ENCODE measurements around the gene DRD2. TPM values are rescaled to one million over a fixed set of nuclear protein-coding genes. Genes with fewer than 3 reads are reported as not detected.

The DRD2 gene
- total and polyA plus RNA-seq, 2 of the 13 experiments (the other 11 are each of a cell fraction or from before 2014, with no cell fraction given) = not detected

DNA sequence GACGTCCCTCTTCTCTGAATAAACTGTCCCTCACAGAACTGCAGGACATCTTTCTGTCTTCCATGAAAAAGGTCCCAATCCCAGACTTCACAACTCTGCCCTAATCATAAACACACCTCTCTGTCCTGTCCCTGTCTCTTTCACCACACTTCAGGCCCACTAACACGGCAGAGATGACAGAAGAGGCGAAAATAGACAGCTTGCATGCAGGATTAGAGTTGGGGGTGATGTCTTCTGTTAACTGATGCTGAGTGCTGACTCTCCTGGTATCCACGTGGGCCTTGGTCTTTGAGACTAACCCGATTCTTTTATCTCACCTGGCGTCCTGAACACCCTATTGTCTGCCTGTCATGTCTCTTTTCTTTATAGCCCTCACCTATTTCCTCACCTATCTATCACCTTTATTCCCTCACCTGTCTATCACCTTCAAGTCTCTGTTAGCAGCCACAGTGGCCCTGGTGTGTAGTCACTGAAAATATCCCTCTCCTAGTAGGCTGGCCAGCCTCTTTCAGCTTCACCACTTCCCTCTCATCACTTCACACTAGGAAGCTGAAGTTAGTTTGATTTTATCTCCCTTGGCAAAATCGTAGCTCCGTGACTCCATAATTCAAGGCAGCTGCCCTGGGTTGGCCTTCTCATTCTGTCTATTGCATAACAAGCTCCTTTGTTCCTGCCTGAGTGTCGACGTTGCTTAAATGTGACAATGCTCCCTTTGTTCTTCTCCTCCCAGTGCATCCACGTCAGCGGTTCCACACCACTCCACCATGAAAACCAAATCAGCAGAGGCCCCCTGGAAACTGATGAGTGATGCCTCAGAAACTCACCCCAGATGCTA, 30.6 kb upstream of the DRD2 start:
- no peaks in the 10 kb centered on the region for H3K79me2 ChIP-seq (ENCODE audit: insufficient read depth, low read length)
- H3K4me1 ChIP-seq (ENCODE audit: insufficient read depth, low read length) = peaks cover 12% of the 10 kb centered on the region
- no TSS peak for BruUV-seq (replicated peaks)
- H2AFZ ChIP-seq (ENCODE audit: low read length) = no peak overlapping the region
- no peak overlapping the region for H3K9ac ChIP-seq (ENCODE audit: insufficient read depth, low read depth, low read length)
- ChIA-PET CTCF (ENCODE audit: low intra/inter-chr PET ratio, low total read pairs) (no interaction called here), POLR2A (no interaction called here)
- WGBS (ENCODE audit: low lambda C conversion rate) = 1% methylated on average over 12 of the region's 12 CpGs
- no peak overlapping the region for H3K4me3 ChIP-seq (replicated peaks in 1 of 3; ENCODE audit: insufficient read depth in 1 of 3, low read depth in 2 of 3, low read length in 3 of 3)
- TF ChIP-seq SOX13 (IDR thresholded peaks at IDR 0.05) (peak; percentile 66), SOX13 (CRISPR knock-in tag; conservative IDR thresholded peaks at IDR 0.05 in 1 of 2, IDR thresholded peaks at IDR 0.05 in 1 of 2) (peak in 1 of 2 experiments; percentile 81; a peak in 2 of 4 replicates), MED1 (CRISPR knock-in tag; IDR thresholded peaks at IDR 0.05) (no peak), CEBPB (IDR thresholded peaks at IDR 0.05; ENCODE audit: borderline replicate concordance, low read depth, low read length) (peak; percentile 79), ZNF326 (CRISPR knock-in tag; IDR thresholded peaks at IDR 0.05; ENCODE audit: borderline replicate concordance) (no peak), TAF15 (IDR thresholded peaks at IDR 0.05; ENCODE audit: low read depth, low read length, poor library complexity, severe bottlenecking) (no peak), ZNF646 (CRISPR knock-in tag; IDR thresholded peaks at IDR 0.05) (no peak), SOX6 (IDR thresholded peaks at IDR 0.05) (no peak), SOX6 (CRISPR knock-in tag; IDR thresholded peaks at IDR 0.05) (peak; percentile 49; the same call in 1 of the 2 replicates), SOX5 (CRISPR knock-in tag; IDR thresholded peaks at IDR 0.05; ENCODE audit: borderline replicate concordance) (peak; percentile 69; the same call in 1 of the 2 replicates)
- in situ Hi-C loops (cut with HindIII; ENCODE audit: extremely low pct_ligation_motif_present, low pct_unique_long_range_greater_than_20kb) (no loop called here), intact Hi-C loops (cut with micrococcal nuclease; ENCODE audit: unreplicated experiment) (no loop called here)
- no peaks in the 10 kb centered on the region for H3K9me3 ChIP-seq (ENCODE audit: low read length)
- H3K4me2 ChIP-seq (ENCODE audit: low read depth, low read length) = peak overlapping the region; percentile 23; the same call in 1 of the 2 replicates
- H3K27ac ChIP-seq (ENCODE audit: extremely low read length, insufficient read depth, low read length) = no peak overlapping the region
- peak; percentile 55 for DNase-seq (ENCODE audit: low spot score)
- ATAC-seq = no peak
- no peak for FAIRE-seq
- H4K20me1 ChIP-seq (ENCODE audit: insufficient read depth, low read length) = no peaks in the 10 kb centered on the region
- H3K36me3 ChIP-seq (replicated peaks in 1 of 2; ENCODE audit: control insufficient read depth in 1 of 2, insufficient read depth in 2 of 2, low read length in 2 of 2) = no peaks in the 10 kb centered on the region
- H3K27me3 ChIP-seq (ENCODE audit: control insufficient read depth in 1 of 2, insufficient read depth in 2 of 2, low read length in 2 of 2) = peaks cover 1 to 4% of the 10 kb centered on the region in 2 experiments; a peak in 1 of 5 replicates
